GM23338 (cell line): ENCODE results near the gene ULK3. TPM values are rescaled to one million over a fixed set of nuclear protein-coding genes. Genes with fewer than 3 reads are reported as not detected.
A peak's percentile ranks its signal among the peaks of the same experiment; 100 is the strongest.

ENCODE experiments used
- ATAC-seq: fragments of 200-7000 bp; cut with Tn5 transposase; 3 replicates; pipeline ENCODE4 v1.9.1; 2020
- DNase-seq: peaks from one replicate; pipeline ENCODE4 v3.0.0-alpha.2; 2015; ENCODE audit warnings: low spot score
- H2AFZ ChIP-seq: fragments of 200-600 bp; sonication (generic); 2 replicates; pipeline ENCODE4 v1.8.0; 2016; ENCODE audit warnings: antibody characterized with exemption, mild to moderate bottlenecking, moderate library complexity
- H3F3A ChIP-seq: fragments of 200-600 bp; sonication (generic); replicated peaks from 2 replicates; pipeline ENCODE4 v1.8.0; 2017; ENCODE audit warnings: antibody characterized with exemption, mixed run types, low read depth
- H3K27ac ChIP-seq: fragments of 200-600 bp; sonication (generic); 2 replicates; pipeline ENCODE4 v1.6.1; 2016; ENCODE audit warnings: low read depth
- H3K27me3 ChIP-seq: fragments of 200-600 bp; sonication (generic); 2 replicates; pipeline ENCODE4 v1.8.0; 2016; ENCODE audit warnings: mild to moderate bottlenecking, mixed run types, moderate library complexity; ENCODE audit not compliant: insufficient read depth
- H3K36me3 ChIP-seq: fragments of 200-600 bp; sonication (generic); 2 replicates; pipeline ENCODE4 v1.8.0; 2016; ENCODE audit warnings: mild to moderate bottlenecking; ENCODE audit not compliant: insufficient read depth
- H3K4me1 ChIP-seq: fragments of 200-600 bp; sonication (generic); 2 replicates; pipeline ENCODE4 v1.8.0; 2016; ENCODE audit warnings: mild to moderate bottlenecking, moderate library complexity; ENCODE audit not compliant: insufficient read depth
- H3K4me2 ChIP-seq: fragments of 200-600 bp; sonication (generic); 2 replicates; pipeline ENCODE4 v1.7.1; 2017; ENCODE audit warnings: mixed run types
- H3K4me3 ChIP-seq: fragments of 200-600 bp; sonication (generic); 2 replicates; pipeline ENCODE4 v1.6.1; 2016; ENCODE audit warnings: mixed run types
- H3K79me2 ChIP-seq: fragments of 200-600 bp; sonication (generic); replicated peaks from 2 replicates; pipeline ENCODE4 v1.8.0; 2017; ENCODE audit warnings: mild to moderate bottlenecking; ENCODE audit not compliant: insufficient read depth
- H3K9me2 ChIP-seq: fragments of 200-600 bp; sonication (generic); 2 replicates; pipeline ENCODE4 v1.8.0; 2017; ENCODE audit not compliant: insufficient read depth
- H4K20me1 ChIP-seq: fragments of 200-600 bp; sonication (generic); replicated peaks from 2 replicates; pipeline ENCODE4 v1.8.0; 2017; ENCODE audit warnings: mild to moderate bottlenecking; ENCODE audit not compliant: insufficient read depth
- H3K27ac Mint-ChIP-seq: 2 replicates; pipeline ENCODE4 v1.8.0; 2020; ENCODE audit warnings: inconsistent platforms, mild to moderate bottlenecking, moderate library complexity, mixed read lengths
- H3K27me3 Mint-ChIP-seq: 3 replicates; pipeline ENCODE4 v1.8.0; 2022; ENCODE audit warnings: low read depth, mild to moderate bottlenecking, moderate library complexity, mixed read lengths, inconsistent platforms; ENCODE audit not compliant: insufficient read depth, poor library complexity
- H3K36me3 Mint-ChIP-seq: 3 replicates; pipeline ENCODE4 v1.8.0; 2021; ENCODE audit warnings: low read depth, mild to moderate bottlenecking, inconsistent platforms, moderate library complexity, mixed read lengths
- H3K4me1 Mint-ChIP-seq: 3 replicates; pipeline ENCODE4 v1.8.0; 2020; ENCODE audit warnings: mild to moderate bottlenecking, inconsistent platforms, mixed read lengths
- H3K4me3 Mint-ChIP-seq: 3 replicates; pipeline ENCODE4 v1.8.0; 2021; ENCODE audit warnings: moderate library complexity, mild to moderate bottlenecking, inconsistent platforms, mixed read lengths
- H3K9me3 Mint-ChIP-seq: 3 replicates; pipeline ENCODE4 v1.8.0; 2020; ENCODE audit warnings: moderate library complexity, mild to moderate bottlenecking, inconsistent platforms, mixed read lengths
- CREB1 ChIP-seq: fragments of 250-450 bp; sonication (Bioruptor Pico); IDR thresholded peaks from 2 replicates; pipeline ENCODE4 v1.5.0; 2020; ENCODE audit warnings: low read depth, mild to moderate bottlenecking, moderate library complexity
- EZH2 ChIP-seq: fragments of 200-600 bp; sonication (generic); IDR thresholded peaks from one replicate; pipeline ENCODE4 v1.8.0; 2017; ENCODE audit warnings: antibody characterized with exemption, mild to moderate bottlenecking, low read depth; ENCODE audit not compliant: unreplicated experiment
- EZH2phosphoT487 ChIP-seq: fragments of 200-600 bp; sonication (generic); IDR thresholded peaks from one replicate; pipeline ENCODE4 v1.8.1; 2018; ENCODE audit warnings: antibody characterized with exemption; ENCODE audit not compliant: unreplicated experiment
- JUNB ChIP-seq: IDR thresholded peaks from one replicate; pipeline ENCODE4 v1.6.1; 2016; ENCODE audit warnings: antibody characterized with exemption; ENCODE audit not compliant: unreplicated experiment
- NANOG ChIP-seq: IDR thresholded peaks from 2 replicates; pipeline ENCODE4 v1.6.1; 2016; ENCODE audit warnings: antibody characterized with exemption, borderline replicate concordance
- POLR2AphosphoS5 ChIP-seq: IDR thresholded peaks from 2 replicates; pipeline ENCODE4 v1.6.1; 2016; ENCODE audit warnings: antibody characterized with exemption, low read depth
- STAT1 ChIP-seq: IDR thresholded peaks from one replicate; pipeline ENCODE4 v1.6.1; 2016; ENCODE audit warnings: antibody characterized with exemption; ENCODE audit not compliant: unreplicated experiment
- ZNF114 ChIP-seq: fragments of 250-450 bp; sonication (Bioruptor Pico); IDR thresholded peaks from 2 replicates; pipeline ENCODE4 v1.5.0; 2020; ENCODE audit warnings: mild to moderate bottlenecking, moderate library complexity
- ZNF331 ChIP-seq: fragments of 250-450 bp; sonication (Bioruptor Pico); IDR thresholded peaks from 2 replicates; pipeline ENCODE4 v1.5.0; 2020; ENCODE audit warnings: low read depth, mild to moderate bottlenecking, moderate library complexity
- polyA plus RNA-seq: library from polyadenylated mRNA; unstranded; fragments of >200 nt; fragmentation: Nextera tagmentation; extraction: Ambion mirVana; gene quantifications from 2 replicates; pipeline ENCODE4 v1.2.1, GENCODE V29; 2016
- total RNA-seq: library from RNA; depleted of rRNA; stranded (reverse); fragments of >200 nt; shearing (Covaris generic); gene quantifications from 2 replicates; pipeline ENCODE4 v1.2.3, GENCODE V29; 2014
- TF ChIP-seq, protein P1 (sequence below): IDR thresholded peaks from one replicate; pipeline ENCODE4 v1.6.1; 2018; ENCODE audit warnings: antibody characterized with exemption; ENCODE audit not compliant: unreplicated experiment
- TF ChIP-seq, protein P2 (sequence below): IDR thresholded peaks from 2 replicates; pipeline ENCODE4 v1.6.1; 2016; ENCODE audit warnings: antibody characterized with exemption
- TF ChIP-seq, protein P3 (sequence below), 2 experiments: fragments of 200-600 bp in 1 of 2; sonication (generic) in 1 of 2; conservative IDR thresholded peaks; 2 replicates each; pipeline versions ENCODE4 v1.5.1 to v1.6.1; 2016 to 2017; ENCODE audit warnings: antibody characterized with exemption in 2 of 2, low read depth in 2 of 2, mild to moderate bottlenecking in 2 of 2, moderate library complexity in 1 of 2
- TF ChIP-seq, protein P4 (sequence below): fragments of 250-450 bp; sonication (Bioruptor Pico); IDR thresholded peaks from 2 replicates; pipeline ENCODE4 v1.5.0; 2020; ENCODE audit warnings: mild to moderate bottlenecking, moderate library complexity

The ULK3 gene
- total and polyA plus RNA-seq, 2 experiments from 2014 or later, result 20.3 to 35.4 TPM

DNA sequence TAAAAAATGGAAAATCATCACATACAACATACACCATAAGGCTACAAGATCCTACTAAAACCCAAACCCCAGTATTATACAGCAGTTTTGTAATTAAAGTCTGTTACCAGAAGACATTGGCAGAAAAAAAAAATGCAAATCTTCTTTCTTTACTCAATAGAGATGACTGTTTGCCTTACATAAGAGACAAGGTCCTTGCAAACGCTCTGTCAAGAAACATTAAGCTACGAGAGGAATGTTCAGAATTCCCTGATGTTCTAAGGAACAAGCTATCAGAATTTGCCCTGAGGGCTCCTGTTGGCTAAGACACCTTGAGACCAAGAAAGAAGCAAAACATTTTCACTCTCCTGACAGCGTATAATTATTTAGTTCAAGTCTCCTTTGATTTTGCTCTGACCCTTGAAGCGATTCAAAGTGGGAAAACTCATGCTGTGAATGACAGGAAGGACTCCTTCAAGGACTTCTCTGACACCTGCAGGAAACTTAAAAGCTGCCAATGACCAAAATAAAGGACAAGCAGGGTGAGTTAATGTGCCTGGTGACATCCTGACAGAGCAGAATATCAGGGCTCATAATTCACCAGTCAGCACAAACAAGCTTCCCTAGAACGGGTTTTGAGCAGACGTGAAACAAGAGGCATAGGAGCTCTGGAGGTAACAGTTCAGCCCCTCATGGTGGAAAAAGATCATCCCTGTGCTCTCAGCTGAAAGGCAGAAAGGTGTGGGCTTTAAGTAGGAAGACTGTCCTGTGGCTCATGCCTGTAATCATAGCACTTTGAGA is 27.7 kb upstream of the ULK3 start:
- Histone ChIP-seq H3F3A (0 out of 2 replicates have a peak, but pooled peaks cover 8% of the 10 kb centered on the region), H3K4me2 (no peak overlapping the region), H3K9me2 (no peaks in the 10 kb centered on the region), H3K36me3 (no peaks in the 10 kb centered on the region), H4K20me1 (peaks cover 34% of the 10 kb centered on the region), H2AFZ (no peak overlapping the region), H3K27me3 (no peaks in the 10 kb centered on the region), H3K4me3 (no peak overlapping the region), H3K79me2 (peaks cover 54% of the 10 kb centered on the region), H3K27ac (no peak overlapping the region), H3K4me1 (no peaks in the 10 kb centered on the region)
- TF ChIP-seq, protein P1, sequence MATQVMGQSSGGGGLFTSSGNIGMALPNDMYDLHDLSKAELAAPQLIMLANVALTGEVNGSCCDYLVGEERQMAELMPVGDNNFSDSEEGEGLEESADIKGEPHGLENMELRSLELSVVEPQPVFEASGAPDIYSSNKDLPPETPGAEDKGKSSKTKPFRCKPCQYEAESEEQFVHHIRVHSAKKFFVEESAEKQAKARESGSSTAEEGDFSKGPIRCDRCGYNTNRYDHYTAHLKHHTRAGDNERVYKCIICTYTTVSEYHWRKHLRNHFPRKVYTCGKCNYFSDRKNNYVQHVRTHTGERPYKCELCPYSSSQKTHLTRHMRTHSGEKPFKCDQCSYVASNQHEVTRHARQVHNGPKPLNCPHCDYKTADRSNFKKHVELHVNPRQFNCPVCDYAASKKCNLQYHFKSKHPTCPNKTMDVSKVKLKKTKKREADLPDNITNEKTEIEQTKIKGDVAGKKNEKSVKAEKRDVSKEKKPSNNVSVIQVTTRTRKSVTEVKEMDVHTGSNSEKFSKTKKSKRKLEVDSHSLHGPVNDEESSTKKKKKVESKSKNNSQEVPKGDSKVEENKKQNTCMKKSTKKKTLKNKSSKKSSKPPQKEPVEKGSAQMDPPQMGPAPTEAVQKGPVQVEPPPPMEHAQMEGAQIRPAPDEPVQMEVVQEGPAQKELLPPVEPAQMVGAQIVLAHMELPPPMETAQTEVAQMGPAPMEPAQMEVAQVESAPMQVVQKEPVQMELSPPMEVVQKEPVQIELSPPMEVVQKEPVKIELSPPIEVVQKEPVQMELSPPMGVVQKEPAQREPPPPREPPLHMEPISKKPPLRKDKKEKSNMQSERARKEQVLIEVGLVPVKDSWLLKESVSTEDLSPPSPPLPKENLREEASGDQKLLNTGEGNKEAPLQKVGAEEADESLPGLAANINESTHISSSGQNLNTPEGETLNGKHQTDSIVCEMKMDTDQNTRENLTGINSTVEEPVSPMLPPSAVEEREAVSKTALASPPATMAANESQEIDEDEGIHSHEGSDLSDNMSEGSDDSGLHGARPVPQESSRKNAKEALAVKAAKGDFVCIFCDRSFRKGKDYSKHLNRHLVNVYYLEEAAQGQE, result no peak
- TF ChIP-seq, protein P2, sequence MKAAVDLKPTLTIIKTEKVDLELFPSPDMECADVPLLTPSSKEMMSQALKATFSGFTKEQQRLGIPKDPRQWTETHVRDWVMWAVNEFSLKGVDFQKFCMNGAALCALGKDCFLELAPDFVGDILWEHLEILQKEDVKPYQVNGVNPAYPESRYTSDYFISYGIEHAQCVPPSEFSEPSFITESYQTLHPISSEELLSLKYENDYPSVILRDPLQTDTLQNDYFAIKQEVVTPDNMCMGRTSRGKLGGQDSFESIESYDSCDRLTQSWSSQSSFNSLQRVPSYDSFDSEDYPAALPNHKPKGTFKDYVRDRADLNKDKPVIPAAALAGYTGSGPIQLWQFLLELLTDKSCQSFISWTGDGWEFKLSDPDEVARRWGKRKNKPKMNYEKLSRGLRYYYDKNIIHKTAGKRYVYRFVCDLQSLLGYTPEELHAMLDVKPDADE, result no peak
- TF ChIP-seq, protein P3, sequence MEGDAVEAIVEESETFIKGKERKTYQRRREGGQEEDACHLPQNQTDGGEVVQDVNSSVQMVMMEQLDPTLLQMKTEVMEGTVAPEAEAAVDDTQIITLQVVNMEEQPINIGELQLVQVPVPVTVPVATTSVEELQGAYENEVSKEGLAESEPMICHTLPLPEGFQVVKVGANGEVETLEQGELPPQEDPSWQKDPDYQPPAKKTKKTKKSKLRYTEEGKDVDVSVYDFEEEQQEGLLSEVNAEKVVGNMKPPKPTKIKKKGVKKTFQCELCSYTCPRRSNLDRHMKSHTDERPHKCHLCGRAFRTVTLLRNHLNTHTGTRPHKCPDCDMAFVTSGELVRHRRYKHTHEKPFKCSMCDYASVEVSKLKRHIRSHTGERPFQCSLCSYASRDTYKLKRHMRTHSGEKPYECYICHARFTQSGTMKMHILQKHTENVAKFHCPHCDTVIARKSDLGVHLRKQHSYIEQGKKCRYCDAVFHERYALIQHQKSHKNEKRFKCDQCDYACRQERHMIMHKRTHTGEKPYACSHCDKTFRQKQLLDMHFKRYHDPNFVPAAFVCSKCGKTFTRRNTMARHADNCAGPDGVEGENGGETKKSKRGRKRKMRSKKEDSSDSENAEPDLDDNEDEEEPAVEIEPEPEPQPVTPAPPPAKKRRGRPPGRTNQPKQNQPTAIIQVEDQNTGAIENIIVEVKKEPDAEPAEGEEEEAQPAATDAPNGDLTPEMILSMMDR (conservative IDR thresholded peaks at IDR 0.05; ENCODE audit: low read depth in 2 of 2), result no peak
- no peak for TF ChIP-seq CREB1 (CRISPR knock-in tag)
- no peak for TF ChIP-seq ZNF114 (CRISPR knock-in tag)
- TF ChIP-seq JUNB, result no peak
- TF ChIP-seq NANOG, result no peak
- TF ChIP-seq ZNF331 (CRISPR knock-in tag), result no peak
- TF ChIP-seq EZH2phosphoT487, result no peak
- TF ChIP-seq, protein P4, sequence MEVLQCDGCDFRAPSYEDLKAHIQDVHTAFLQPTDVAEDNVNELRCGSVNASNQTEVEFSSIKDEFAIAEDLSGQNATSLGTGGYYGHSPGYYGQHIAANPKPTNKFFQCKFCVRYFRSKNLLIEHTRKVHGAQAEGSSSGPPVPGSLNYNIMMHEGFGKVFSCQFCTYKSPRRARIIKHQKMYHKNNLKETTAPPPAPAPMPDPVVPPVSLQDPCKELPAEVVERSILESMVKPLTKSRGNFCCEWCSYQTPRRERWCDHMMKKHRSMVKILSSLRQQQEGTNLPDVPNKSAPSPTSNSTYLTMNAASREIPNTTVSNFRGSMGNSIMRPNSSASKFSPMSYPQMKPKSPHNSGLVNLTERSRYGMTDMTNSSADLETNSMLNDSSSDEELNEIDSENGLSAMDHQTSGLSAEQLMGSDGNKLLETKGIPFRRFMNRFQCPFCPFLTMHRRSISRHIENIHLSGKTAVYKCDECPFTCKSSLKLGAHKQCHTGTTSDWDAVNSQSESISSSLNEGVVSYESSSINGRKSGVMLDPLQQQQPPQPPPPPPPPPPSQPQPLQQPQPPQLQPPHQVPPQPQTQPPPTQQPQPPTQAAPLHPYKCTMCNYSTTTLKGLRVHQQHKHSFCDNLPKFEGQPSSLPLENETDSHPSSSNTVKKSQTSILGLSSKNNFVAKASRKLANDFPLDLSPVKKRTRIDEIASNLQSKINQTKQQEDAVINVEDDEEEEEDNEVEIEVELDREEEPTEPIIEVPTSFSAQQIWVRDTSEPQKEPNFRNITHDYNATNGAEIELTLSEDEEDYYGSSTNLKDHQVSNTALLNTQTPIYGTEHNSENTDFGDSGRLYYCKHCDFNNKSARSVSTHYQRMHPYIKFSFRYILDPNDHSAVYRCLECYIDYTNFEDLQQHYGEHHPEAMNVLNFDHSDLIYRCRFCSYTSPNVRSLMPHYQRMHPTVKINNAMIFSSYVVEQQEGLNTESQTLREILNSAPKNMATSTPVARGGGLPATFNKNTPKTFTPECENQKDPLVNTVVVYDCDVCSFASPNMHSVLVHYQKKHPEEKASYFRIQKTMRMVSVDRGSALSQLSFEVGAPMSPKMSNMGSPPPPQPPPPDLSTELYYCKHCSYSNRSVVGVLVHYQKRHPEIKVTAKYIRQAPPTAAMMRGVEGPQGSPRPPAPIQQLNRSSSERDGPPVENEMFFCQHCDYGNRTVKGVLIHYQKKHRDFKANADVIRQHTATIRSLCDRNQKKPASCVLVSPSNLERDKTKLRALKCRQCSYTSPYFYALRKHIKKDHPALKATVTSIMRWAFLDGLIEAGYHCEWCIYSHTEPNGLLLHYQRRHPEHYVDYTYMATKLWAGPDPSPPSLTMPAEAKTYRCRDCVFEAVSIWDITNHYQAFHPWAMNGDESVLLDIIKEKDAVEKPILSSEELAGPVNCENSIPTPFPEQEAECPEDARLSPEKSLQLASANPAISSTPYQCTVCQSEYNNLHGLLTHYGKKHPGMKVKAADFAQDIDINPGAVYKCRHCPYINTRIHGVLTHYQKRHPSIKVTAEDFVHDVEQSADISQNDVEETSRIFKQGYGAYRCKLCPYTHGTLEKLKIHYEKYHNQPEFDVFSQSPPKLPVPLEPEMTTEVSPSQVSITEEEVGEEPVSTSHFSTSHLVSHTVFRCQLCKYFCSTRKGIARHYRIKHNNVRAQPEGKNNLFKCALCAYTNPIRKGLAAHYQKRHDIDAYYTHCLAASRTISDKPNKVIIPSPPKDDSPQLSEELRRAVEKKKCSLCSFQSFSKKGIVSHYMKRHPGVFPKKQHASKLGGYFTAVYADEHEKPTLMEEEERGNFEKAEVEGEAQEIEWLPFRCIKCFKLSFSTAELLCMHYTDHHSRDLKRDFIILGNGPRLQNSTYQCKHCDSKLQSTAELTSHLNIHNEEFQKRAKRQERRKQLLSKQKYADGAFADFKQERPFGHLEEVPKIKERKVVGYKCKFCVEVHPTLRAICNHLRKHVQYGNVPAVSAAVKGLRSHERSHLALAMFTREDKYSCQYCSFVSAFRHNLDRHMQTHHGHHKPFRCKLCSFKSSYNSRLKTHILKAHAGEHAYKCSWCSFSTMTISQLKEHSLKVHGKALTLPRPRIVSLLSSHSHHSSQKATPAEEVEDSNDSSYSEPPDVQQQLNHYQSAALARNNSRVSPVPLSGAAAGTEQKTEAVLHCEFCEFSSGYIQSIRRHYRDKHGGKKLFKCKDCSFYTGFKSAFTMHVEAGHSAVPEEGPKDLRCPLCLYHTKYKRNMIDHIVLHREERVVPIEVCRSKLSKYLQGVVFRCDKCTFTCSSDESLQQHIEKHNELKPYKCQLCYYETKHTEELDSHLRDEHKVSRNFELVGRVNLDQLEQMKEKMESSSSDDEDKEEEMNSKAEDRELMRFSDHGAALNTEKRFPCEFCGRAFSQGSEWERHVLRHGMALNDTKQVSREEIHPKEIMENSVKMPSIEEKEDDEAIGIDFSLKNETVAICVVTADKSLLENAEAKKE (CRISPR knock-in tag), result no peak
- no peak for TF ChIP-seq EZH2
- no peak for TF ChIP-seq STAT1
- no peak for TF ChIP-seq POLR2AphosphoS5
- peaks cover 17% of the 10 kb centered on the region for H3K27me3 Mint-ChIP-seq
- H3K4me3 Mint-ChIP-seq, result peak overlapping the region; percentile 45; the same call in 2 of the 3 replicates
- no peak for ATAC-seq
- DNase-seq, result no peak
- no peaks in the 10 kb centered on the region for H3K9me3 Mint-ChIP-seq
- H3K36me3 Mint-ChIP-seq, result peaks cover 19% of the 10 kb centered on the region; the same call in 2 of the 3 replicates
- peaks cover 25% of the 10 kb centered on the region for H3K4me1 Mint-ChIP-seq
- peak overlapping the region; percentile 23; the same call in 1 of the 2 replicates for H3K27ac Mint-ChIP-seq
